ENCODE data around the gene IKZF3.

IKZF3 gene

DNA sequence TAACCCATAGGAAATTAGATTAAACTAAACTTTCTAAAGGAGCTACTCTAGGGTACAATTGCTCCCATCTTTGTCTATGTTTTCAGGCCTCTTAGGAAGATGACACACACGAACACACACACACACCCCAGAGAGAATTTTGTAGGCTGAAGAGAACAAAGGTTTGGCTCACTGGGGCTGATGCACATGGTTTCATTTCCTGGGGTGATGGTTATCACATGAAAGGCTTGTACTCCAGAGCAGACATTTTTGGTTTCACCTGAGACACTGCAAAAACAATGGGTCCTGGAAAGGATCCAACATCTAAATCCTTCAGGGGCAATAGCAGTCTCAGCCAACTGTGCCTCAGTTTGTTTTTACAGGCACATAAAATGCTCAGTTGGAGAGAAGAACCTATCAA, 63.6 kb downstream of the IKZF3 start:
- Histone ChIP-seq H3K79me1 (ENCODE audit: low read length) (no peaks in the 10 kb centered on the region), H3K18ac (ENCODE audit: low read length) (no peak overlapping the region), H2BK120ac (ENCODE audit: low read depth, low read length) (no peak overlapping the region), H3K4me1 (ENCODE audit: control insufficient read depth, low read depth, low read length) (no peaks in the 10 kb centered on the region), H4K8ac (ENCODE audit: low read depth, low read length) (no peak overlapping the region), H3K4ac (ENCODE audit: low read depth, low read length) (no peak overlapping the region), H3K79me2 (ENCODE audit: control insufficient read depth, insufficient read depth, low read length) (no peaks in the 10 kb centered on the region), H2BK5ac (ENCODE audit: low read length) (no peak overlapping the region), H3K27me3 (ENCODE audit: insufficient read depth, low read length, poor library complexity) (no peaks in the 10 kb centered on the region), H2AK5ac (ENCODE audit: low read length) (no peak overlapping the region), H3K36me3 (ENCODE audit: control insufficient read depth, insufficient read depth, low read length) (no peaks in the 10 kb centered on the region), H4K5ac (ENCODE audit: low read length) (no peak overlapping the region), H3K4me2 (ENCODE audit: low read length) (no peak overlapping the region), H2BK15ac (replicated peaks; ENCODE audit: low read depth) (no peak overlapping the region), H3K4me3 (ENCODE audit: low read length) (no peak overlapping the region), H3K9ac (ENCODE audit: low read length) (no peak overlapping the region), H3K27ac (ENCODE audit: low read depth, low read length) (no peak overlapping the region), H3K56ac (ENCODE audit: low read length) (no peak overlapping the region), H3K23ac (ENCODE audit: low read length) (no peak overlapping the region)
- no peak for DNase-seq
- WGBS (ENCODE audit: extremely low coverage, insufficient coverage, low lambda C conversion rate) = no CpG with 5 or more reads among the region's 1 CpG

DNA sequence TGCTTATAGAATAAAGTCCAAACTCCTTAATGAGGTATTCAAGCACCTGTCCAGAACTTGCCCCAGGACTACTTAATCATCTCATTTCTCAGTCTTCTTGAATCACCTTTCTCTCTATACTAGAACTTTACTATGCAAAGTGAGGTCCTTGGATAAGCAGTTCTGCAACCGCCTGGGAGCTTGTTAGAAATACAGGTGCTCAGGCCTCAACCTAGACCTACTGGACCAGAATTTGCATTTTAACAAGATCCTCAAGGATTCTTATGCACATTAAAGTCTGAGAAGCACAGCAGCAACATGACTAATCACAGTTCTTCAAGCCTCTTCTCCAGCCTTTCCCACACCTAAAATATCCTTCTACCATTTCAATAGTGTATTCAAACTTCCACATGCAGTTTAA, 64.7 kb downstream of the IKZF3 start:
- Histone ChIP-seq H3K18ac (ENCODE audit: low read length) (no peak overlapping the region), H3K27me3 (ENCODE audit: insufficient read depth, low read length, poor library complexity) (no peaks in the 10 kb centered on the region), H3K56ac (ENCODE audit: low read length) (no peak overlapping the region), H4K5ac (ENCODE audit: low read length) (no peak overlapping the region), H3K36me3 (ENCODE audit: control insufficient read depth, insufficient read depth, low read length) (no peaks in the 10 kb centered on the region), H2AK5ac (ENCODE audit: low read length) (no peak overlapping the region), H3K23ac (ENCODE audit: low read length) (no peak overlapping the region), H2BK15ac (replicated peaks; ENCODE audit: low read depth) (no peak overlapping the region), H3K9ac (ENCODE audit: low read length) (no peak overlapping the region), H3K4ac (ENCODE audit: low read depth, low read length) (no peak overlapping the region), H3K4me3 (ENCODE audit: low read length) (no peak overlapping the region), H2BK5ac (ENCODE audit: low read length) (no peak overlapping the region), H3K27ac (ENCODE audit: low read depth, low read length) (no peak overlapping the region), H3K79me2 (ENCODE audit: control insufficient read depth, insufficient read depth, low read length) (no peaks in the 10 kb centered on the region), H3K4me2 (ENCODE audit: low read length) (no peak overlapping the region), H3K4me1 (ENCODE audit: control insufficient read depth, low read depth, low read length) (no peaks in the 10 kb centered on the region), H4K8ac (ENCODE audit: low read depth, low read length) (no peak overlapping the region), H2BK120ac (ENCODE audit: low read depth, low read length) (no peak overlapping the region), H3K79me1 (ENCODE audit: low read length) (no peaks in the 10 kb centered on the region)
- DNase-seq = no peak
- WGBS (ENCODE audit: extremely low coverage, insufficient coverage, low lambda C conversion rate) = no CpG with 5 or more reads among the region's 1 CpG

GRCh38 chr17:39794249-39794970, 69.7 kb downstream of the IKZF3 start:
- Histone ChIP-seq H3K79me2 (ENCODE audit: control insufficient read depth, insufficient read depth, low read length) (no peaks in the 10 kb centered on the region), H3K27me3 (ENCODE audit: insufficient read depth, low read length, poor library complexity) (no peaks in the 10 kb centered on the region), H2BK120ac (ENCODE audit: low read depth, low read length) (no peak overlapping the region), H2AK5ac (ENCODE audit: low read length) (no peak overlapping the region), H3K9ac (ENCODE audit: low read length) (no peak overlapping the region), H2BK5ac (ENCODE audit: low read length) (no peak overlapping the region), H3K4me2 (ENCODE audit: low read length) (no peak overlapping the region), H3K4me3 (ENCODE audit: low read length) (no peak overlapping the region), H3K56ac (ENCODE audit: low read length) (no peak overlapping the region), H2BK15ac (replicated peaks; ENCODE audit: low read depth) (no peak overlapping the region), H3K23ac (ENCODE audit: low read length) (no peak overlapping the region), H4K8ac (ENCODE audit: low read depth, low read length) (no peak overlapping the region), H3K18ac (ENCODE audit: low read length) (no peak overlapping the region), H3K4me1 (ENCODE audit: control insufficient read depth, low read depth, low read length) (no peaks in the 10 kb centered on the region), H3K79me1 (ENCODE audit: low read length) (no peaks in the 10 kb centered on the region), H3K36me3 (ENCODE audit: control insufficient read depth, insufficient read depth, low read length) (no peaks in the 10 kb centered on the region), H3K4ac (ENCODE audit: low read depth, low read length) (no peak overlapping the region), H3K27ac (ENCODE audit: low read depth, low read length) (no peak overlapping the region), H4K5ac (ENCODE audit: low read length) (no peak overlapping the region)
- WGBS (ENCODE audit: extremely low coverage, insufficient coverage, low lambda C conversion rate) = no CpG with 5 or more reads among the region's 2 CpGs
- no peak for DNase-seq

GRCh38 chr17:39793301-39793872, 70.7 kb downstream of the IKZF3 start:
- no peaks in the 10 kb centered on the region for H3K79me2 ChIP-seq (ENCODE audit: control insufficient read depth, insufficient read depth, low read length)
- H3K9ac ChIP-seq (ENCODE audit: low read length) = no peak overlapping the region
- no peaks in the 10 kb centered on the region for H3K4me1 ChIP-seq (ENCODE audit: control insufficient read depth, low read depth, low read length)
- no peak overlapping the region for H2BK120ac ChIP-seq (ENCODE audit: low read depth, low read length)
- no peak overlapping the region for H3K56ac ChIP-seq (ENCODE audit: low read length)
- H3K18ac ChIP-seq (ENCODE audit: low read length) = no peak overlapping the region
- no peak for DNase-seq
- WGBS (ENCODE audit: extremely low coverage, insufficient coverage, low lambda C conversion rate) = no CpG with 5 or more reads among the region's 3 CpGs
- no peaks in the 10 kb centered on the region for H3K36me3 ChIP-seq (ENCODE audit: control insufficient read depth, insufficient read depth, low read length)
- no peak overlapping the region for H3K4ac ChIP-seq (ENCODE audit: low read depth, low read length)
- no peak overlapping the region for H2BK5ac ChIP-seq (ENCODE audit: low read length)
- H3K27me3 ChIP-seq (ENCODE audit: insufficient read depth, low read length, poor library complexity) = no peaks in the 10 kb centered on the region
- H3K4me2 ChIP-seq (ENCODE audit: low read length) = no peak overlapping the region
- H3K23ac ChIP-seq (ENCODE audit: low read length) = no peak overlapping the region
- H2AK5ac ChIP-seq (ENCODE audit: low read length) = no peak overlapping the region
- H3K27ac ChIP-seq (ENCODE audit: low read depth, low read length) = no peak overlapping the region
- no peak overlapping the region for H3K4me3 ChIP-seq (ENCODE audit: low read length)
- H4K5ac ChIP-seq (ENCODE audit: low read length) = no peak overlapping the region
- no peak overlapping the region for H2BK15ac ChIP-seq (replicated peaks; ENCODE audit: low read depth)
- no peak overlapping the region for H4K8ac ChIP-seq (ENCODE audit: low read depth, low read length)
- H3K79me1 ChIP-seq (ENCODE audit: low read length) = no peaks in the 10 kb centered on the region

- no peak overlapping the region for H3K4ac ChIP-seq (ENCODE audit: low read depth, low read length)
- no peaks in the 10 kb centered on the region for H3K36me3 ChIP-seq (ENCODE audit: control insufficient read depth, insufficient read depth, low read length)
- WGBS (ENCODE audit: extremely low coverage, insufficient coverage, low lambda C conversion rate) = no CpG with 5 or more reads among the region's 10 CpGs
- no peak for DNase-seq
- H3K4me2 ChIP-seq (ENCODE audit: low read length) = no peak overlapping the region
- H3K27me3 ChIP-seq (ENCODE audit: insufficient read depth, low read length, poor library complexity) = no peaks in the 10 kb centered on the region
- no peak overlapping the region for H3K56ac ChIP-seq (ENCODE audit: low read length)
- H2BK5ac ChIP-seq (ENCODE audit: low read length) = no peak overlapping the region
- H4K8ac ChIP-seq (ENCODE audit: low read depth, low read length) = no peak overlapping the region
- H3K18ac ChIP-seq (ENCODE audit: low read length) = no peak overlapping the region
- H3K4me3 ChIP-seq (ENCODE audit: low read length) = no peak overlapping the region
- no peak overlapping the region for H2BK120ac ChIP-seq (ENCODE audit: low read depth, low read length)
- no peak overlapping the region for H2BK15ac ChIP-seq (replicated peaks; ENCODE audit: low read depth)
- H3K9ac ChIP-seq (ENCODE audit: low read length) = no peak overlapping the region
- no peaks in the 10 kb centered on the region for H3K79me2 ChIP-seq (ENCODE audit: control insufficient read depth, insufficient read depth, low read length)
- H4K5ac ChIP-seq (ENCODE audit: low read length) = no peak overlapping the region
- H2AK5ac ChIP-seq (ENCODE audit: low read length) = no peak overlapping the region
- H3K27ac ChIP-seq (ENCODE audit: low read depth, low read length) = no peak overlapping the region
- H3K4me1 ChIP-seq (ENCODE audit: control insufficient read depth, low read depth, low read length) = no peaks in the 10 kb centered on the region
- H3K79me1 ChIP-seq (ENCODE audit: low read length) = no peaks in the 10 kb centered on the region
- H3K23ac ChIP-seq (ENCODE audit: low read length) = no peak overlapping the region
Observed at GRCh38 chr17:39792526-39793221, 71.4 kb downstream of the IKZF3 start.

All from mesendoderm (in vitro differentiated cells).